ENCODE results near the gene FBXL13.
"Not testable (repeated sequence)": the region's sequence is repeated elsewhere in the genome, so short reads cannot be mapped to it uniquely, and the experiment has no call there.

DNA sequence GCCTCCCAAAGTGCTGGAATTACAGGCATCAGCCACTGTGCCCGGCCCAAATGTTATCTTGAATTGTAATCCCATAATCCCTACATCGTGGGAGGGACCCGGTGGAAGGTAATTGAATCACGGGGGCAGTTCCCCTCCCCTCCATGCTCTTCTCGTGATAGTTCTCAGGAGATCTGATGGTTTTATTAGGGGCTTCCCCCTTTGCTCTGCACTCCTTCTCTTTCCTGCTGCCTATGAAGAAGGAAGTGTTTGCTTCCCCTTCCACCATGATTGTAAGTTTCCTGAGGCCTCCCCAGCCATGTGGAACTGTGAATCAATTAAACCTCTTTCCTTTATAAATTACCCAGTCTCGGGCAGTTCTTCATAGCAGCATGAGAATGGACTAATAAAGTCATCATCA is 3.6 kb upstream of the FBXL13 start:
- TF ChIP-seq, protein P1, sequence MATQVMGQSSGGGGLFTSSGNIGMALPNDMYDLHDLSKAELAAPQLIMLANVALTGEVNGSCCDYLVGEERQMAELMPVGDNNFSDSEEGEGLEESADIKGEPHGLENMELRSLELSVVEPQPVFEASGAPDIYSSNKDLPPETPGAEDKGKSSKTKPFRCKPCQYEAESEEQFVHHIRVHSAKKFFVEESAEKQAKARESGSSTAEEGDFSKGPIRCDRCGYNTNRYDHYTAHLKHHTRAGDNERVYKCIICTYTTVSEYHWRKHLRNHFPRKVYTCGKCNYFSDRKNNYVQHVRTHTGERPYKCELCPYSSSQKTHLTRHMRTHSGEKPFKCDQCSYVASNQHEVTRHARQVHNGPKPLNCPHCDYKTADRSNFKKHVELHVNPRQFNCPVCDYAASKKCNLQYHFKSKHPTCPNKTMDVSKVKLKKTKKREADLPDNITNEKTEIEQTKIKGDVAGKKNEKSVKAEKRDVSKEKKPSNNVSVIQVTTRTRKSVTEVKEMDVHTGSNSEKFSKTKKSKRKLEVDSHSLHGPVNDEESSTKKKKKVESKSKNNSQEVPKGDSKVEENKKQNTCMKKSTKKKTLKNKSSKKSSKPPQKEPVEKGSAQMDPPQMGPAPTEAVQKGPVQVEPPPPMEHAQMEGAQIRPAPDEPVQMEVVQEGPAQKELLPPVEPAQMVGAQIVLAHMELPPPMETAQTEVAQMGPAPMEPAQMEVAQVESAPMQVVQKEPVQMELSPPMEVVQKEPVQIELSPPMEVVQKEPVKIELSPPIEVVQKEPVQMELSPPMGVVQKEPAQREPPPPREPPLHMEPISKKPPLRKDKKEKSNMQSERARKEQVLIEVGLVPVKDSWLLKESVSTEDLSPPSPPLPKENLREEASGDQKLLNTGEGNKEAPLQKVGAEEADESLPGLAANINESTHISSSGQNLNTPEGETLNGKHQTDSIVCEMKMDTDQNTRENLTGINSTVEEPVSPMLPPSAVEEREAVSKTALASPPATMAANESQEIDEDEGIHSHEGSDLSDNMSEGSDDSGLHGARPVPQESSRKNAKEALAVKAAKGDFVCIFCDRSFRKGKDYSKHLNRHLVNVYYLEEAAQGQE (IDR thresholded peaks at IDR 0.05; ENCODE audit: insufficient read depth in 1 of 2, low read depth in 2 of 2, low read length in 1 of 2): not testable (repeated sequence)
- TF ChIP-seq, protein P2, sequence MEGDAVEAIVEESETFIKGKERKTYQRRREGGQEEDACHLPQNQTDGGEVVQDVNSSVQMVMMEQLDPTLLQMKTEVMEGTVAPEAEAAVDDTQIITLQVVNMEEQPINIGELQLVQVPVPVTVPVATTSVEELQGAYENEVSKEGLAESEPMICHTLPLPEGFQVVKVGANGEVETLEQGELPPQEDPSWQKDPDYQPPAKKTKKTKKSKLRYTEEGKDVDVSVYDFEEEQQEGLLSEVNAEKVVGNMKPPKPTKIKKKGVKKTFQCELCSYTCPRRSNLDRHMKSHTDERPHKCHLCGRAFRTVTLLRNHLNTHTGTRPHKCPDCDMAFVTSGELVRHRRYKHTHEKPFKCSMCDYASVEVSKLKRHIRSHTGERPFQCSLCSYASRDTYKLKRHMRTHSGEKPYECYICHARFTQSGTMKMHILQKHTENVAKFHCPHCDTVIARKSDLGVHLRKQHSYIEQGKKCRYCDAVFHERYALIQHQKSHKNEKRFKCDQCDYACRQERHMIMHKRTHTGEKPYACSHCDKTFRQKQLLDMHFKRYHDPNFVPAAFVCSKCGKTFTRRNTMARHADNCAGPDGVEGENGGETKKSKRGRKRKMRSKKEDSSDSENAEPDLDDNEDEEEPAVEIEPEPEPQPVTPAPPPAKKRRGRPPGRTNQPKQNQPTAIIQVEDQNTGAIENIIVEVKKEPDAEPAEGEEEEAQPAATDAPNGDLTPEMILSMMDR (IDR thresholded peaks at IDR 0.05): not testable (repeated sequence)
